ENCODE measurements around the gene ACER3. TPM values are rescaled to one million over a fixed set of nuclear protein-coding genes. Genes with fewer than 3 reads are reported as not detected.

The ACER3 gene
- total and polyA plus RNA-seq, 2 donors (not counting 1 experiment from before 2014, with no cell fraction given): 3.3 to 12.9 TPM

DNA sequence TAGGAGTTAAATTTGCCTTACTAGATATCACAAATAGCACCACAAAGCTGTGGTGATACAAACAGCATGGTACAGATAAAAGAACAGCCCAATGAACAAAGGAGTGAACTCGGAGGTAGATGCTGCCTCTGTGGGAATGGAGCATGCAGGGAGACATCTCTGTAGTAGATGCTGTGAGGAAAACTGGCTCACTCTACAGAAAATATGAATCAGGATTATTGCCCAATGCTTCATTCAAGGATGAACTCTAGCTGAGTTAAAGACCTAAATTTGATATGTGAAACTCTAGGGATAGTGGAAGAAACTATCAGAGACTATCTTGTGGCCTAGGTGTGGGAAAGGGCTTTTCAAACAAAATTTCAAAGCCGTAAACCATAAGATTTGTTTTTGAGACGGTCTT is 190.8 kb downstream of the ACER3 start:
- H3K4me3 ChIP-seq (ENCODE audit: control extremely low read depth in 1 of 5, extremely low read depth in 1 of 5, insufficient read depth in 1 of 5, low read depth in 2 of 5, low read length in 4 of 5): no peak overlapping the region
- no peak overlapping the region for H3K4me3 Mint-ChIP-seq
- H3K27ac ChIP-seq (ENCODE audit: low read length in 2 of 2): no peak overlapping the region
- no peak for DNase-seq
- H3K36me3 ChIP-seq (replicated peaks in 1 of 2; ENCODE audit: control extremely low read depth in 1 of 2, control insufficient read depth in 1 of 2, extremely low read depth in 1 of 2, insufficient read depth in 2 of 2, low read length in 1 of 2): no peaks in the 10 kb centered on the region
- ChIA-PET POLR2A (no interaction called here), CTCF (interaction anchor here (1.1 to 6.3 kb wide), 3 partner anchors 11 to 39 kb away, joined by 3 to 73 read pairs (median 4); no protein-coding TSS in a partner anchor)
- no peak overlapping the region for H2AFZ ChIP-seq (ENCODE audit: insufficient read depth, low read depth, low read length, poor library complexity, severe bottlenecking)
- no peak overlapping the region for H3K27ac Mint-ChIP-seq
- peaks cover 5 to 7% of the 10 kb centered on the region in 2 donors for H3K4me1 ChIP-seq (ENCODE audit: control insufficient read depth in 2 of 2, insufficient read depth in 2 of 2, low read length in 2 of 2)
- 95% methylated on average over 2 of the region's 3 CpGs for WGBS (ENCODE audit: insufficient coverage)
- peaks cover 0 to 10% (median 3%) of the 10 kb centered on the region in 3 donors for H3K9me3 ChIP-seq (ENCODE audit: control extremely low read depth in 1 of 3, control insufficient read depth in 2 of 3, insufficient read depth in 1 of 3, low read length in 2 of 3)
- no peak overlapping the region for H3K4me2 ChIP-seq (replicated peaks; ENCODE audit: low read depth, low read length, poor library complexity, severe bottlenecking)
- ATAC-seq (ENCODE audit: low read depth): no peak
- H3K9ac ChIP-seq (ENCODE audit: low read length): no peak overlapping the region
- H3K79me2 ChIP-seq (ENCODE audit: control insufficient read depth, insufficient read depth, low read length): no peaks in the 10 kb centered on the region
- TF ChIP-seq EZH2 (IDR thresholded peaks at IDR 0.05; ENCODE audit: borderline replicate concordance, insufficient read depth, low read depth, low read length, poor library complexity, severe bottlenecking) (no peak), CTCF (IDR thresholded peaks at IDR 0.05) (no peak)
- intact Hi-C loops (cut with micrococcal nuclease): no loop called here
- peaks cover 7% of the 10 kb centered on the region for H3K4me1 Mint-ChIP-seq
- H4K20me1 ChIP-seq (ENCODE audit: control insufficient read depth, insufficient read depth, low read length, poor library complexity, severe bottlenecking): no peaks in the 10 kb centered on the region
- H3K27me3 ChIP-seq (replicated peaks in 1 of 4; ENCODE audit: control extremely low read depth in 1 of 4, control insufficient read depth in 3 of 4, insufficient read depth in 4 of 4, low read length in 3 of 4): peaks cover 0 to 7% (median 0%) of the 10 kb centered on the region in 4 experiments
- no peaks in the 10 kb centered on the region for H3K9me3 Mint-ChIP-seq (ENCODE audit: insufficient read depth)
- peaks cover 4% of the 10 kb centered on the region for H3K27me3 Mint-ChIP-seq

DNA sequence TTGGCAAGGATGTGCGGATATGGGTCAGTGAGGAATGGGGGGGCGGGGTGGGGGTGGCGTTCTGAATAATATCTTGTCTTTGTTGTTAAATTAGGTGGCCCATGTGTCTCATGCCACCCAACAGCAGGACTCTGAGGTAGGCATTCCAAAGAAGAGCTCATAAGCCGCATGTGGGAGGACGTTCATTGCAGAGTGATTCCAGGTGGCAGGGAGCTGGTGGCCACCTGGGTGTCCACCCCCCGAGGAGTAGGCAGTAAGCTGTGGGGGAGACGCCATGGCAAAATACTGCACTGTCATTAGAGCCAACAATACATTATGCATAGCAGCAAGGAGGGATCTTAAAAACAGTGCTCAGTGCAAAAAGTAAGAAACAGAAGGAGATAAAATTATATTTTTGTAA is 191.8 kb downstream of the ACER3 start:
- Histone ChIP-seq H3K27ac (ENCODE audit: low read length in 2 of 2) (no peak overlapping the region), H3K9ac (ENCODE audit: low read length) (no peak overlapping the region), H3K36me3 (replicated peaks in 1 of 2; ENCODE audit: control extremely low read depth in 1 of 2, control insufficient read depth in 1 of 2, extremely low read depth in 1 of 2, insufficient read depth in 2 of 2, low read length in 1 of 2) (no peaks in the 10 kb centered on the region), H3K27me3 (replicated peaks in 1 of 4; ENCODE audit: control extremely low read depth in 1 of 4, control insufficient read depth in 3 of 4, insufficient read depth in 4 of 4, low read length in 3 of 4) (peaks cover 0 to 7% (median 0%) of the 10 kb centered on the region in 4 experiments), H3K4me1 (ENCODE audit: control insufficient read depth in 2 of 2, insufficient read depth in 2 of 2, low read length in 2 of 2) (peaks cover 0 to under 1% of the 10 kb centered on the region in 2 donors), H4K20me1 (ENCODE audit: control insufficient read depth, insufficient read depth, low read length, poor library complexity, severe bottlenecking) (no peaks in the 10 kb centered on the region), H3K9me3 (ENCODE audit: control extremely low read depth in 1 of 3, control insufficient read depth in 2 of 3, insufficient read depth in 1 of 3, low read length in 2 of 3) (peaks cover 0 to 19% (median 10%) of the 10 kb centered on the region in 3 donors), H3K4me2 (replicated peaks; ENCODE audit: low read depth, low read length, poor library complexity, severe bottlenecking) (no peak overlapping the region), H3K4me3 (ENCODE audit: control extremely low read depth in 1 of 5, extremely low read depth in 1 of 5, insufficient read depth in 1 of 5, low read depth in 2 of 5, low read length in 4 of 5) (no peak overlapping the region), H3K79me2 (ENCODE audit: control insufficient read depth, insufficient read depth, low read length) (no peaks in the 10 kb centered on the region), H2AFZ (ENCODE audit: insufficient read depth, low read depth, low read length, poor library complexity, severe bottlenecking) (no peak overlapping the region)
- peaks cover 3% of the 10 kb centered on the region for H3K9me3 Mint-ChIP-seq (ENCODE audit: insufficient read depth)
- intact Hi-C loops (cut with micrococcal nuclease): no loop called here
- H3K27me3 Mint-ChIP-seq: peaks cover 1% of the 10 kb centered on the region
- CTCF ChIA-PET: interaction anchor here (6.3 kb wide), 1 partner anchor 38 kb away, joined by 73 read pairs; no protein-coding TSS in a partner anchor
- WGBS (ENCODE audit: insufficient coverage): 89% methylated on average over 5 of the region's 7 CpGs
- TF ChIP-seq EZH2 (IDR thresholded peaks at IDR 0.05; ENCODE audit: borderline replicate concordance, insufficient read depth, low read depth, low read length, poor library complexity, severe bottlenecking): no peak
- no peak for ATAC-seq (ENCODE audit: low read depth)
- no peak overlapping the region for H3K27ac Mint-ChIP-seq
- H3K4me3 Mint-ChIP-seq: no peak overlapping the region
- no peak for DNase-seq
- peaks cover 1% of the 10 kb centered on the region for H3K4me1 Mint-ChIP-seq
- POLR2A ChIA-PET: no interaction called here
